Esophagus squamous epithelium (tissue), 4 donors: ENCODE data around the gene ZMYND19.

Experiments
- CTCF ChIP-seq, 6 experiments: fragments of 450-650 bp in 4 of 6; fragments of 200-600 bp in 2 of 6; sonication (generic) in 2 of 6; IDR thresholded peaks; one replicate each; pipeline ENCODE4 v1.5.1; 2016 to 2019; ENCODE audit warnings: antibody characterized with exemption in 6 of 6, mild to moderate bottlenecking in 4 of 6, moderate library complexity in 4 of 6
- POLR2A ChIP-seq, 4 donors: fragments of 450-650 bp; IDR thresholded peaks; one replicate each; pipeline ENCODE4 v1.6.1; 2017; ENCODE audit warnings: antibody characterized with exemption in 4 of 4, mild to moderate bottlenecking in 4 of 4, moderate library complexity in 3 of 4

DNA sequence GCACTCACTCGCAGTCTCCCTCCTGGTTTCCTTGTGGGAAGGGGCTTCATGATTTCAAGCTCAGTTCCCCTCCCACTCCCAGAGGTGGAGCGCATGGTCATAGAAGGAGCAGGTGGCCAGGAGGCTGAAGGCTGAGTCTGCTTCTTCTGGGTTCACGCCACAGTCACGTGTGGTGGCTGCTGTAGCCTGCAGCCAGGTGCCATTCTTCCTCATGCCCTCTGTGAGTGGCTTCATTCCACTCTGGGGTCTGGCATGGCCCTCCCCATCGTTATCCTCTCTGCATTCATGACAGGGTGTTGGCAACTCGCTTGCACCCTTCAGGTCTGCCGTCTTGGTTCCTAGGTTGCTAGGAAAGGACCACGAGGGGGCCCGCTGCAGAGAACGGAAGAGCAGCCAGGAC, 35.1 kb downstream of the ZMYND19 start:
- TF ChIP-seq CTCF (IDR thresholded peaks at IDR 0.05) (no peak), POLR2A (IDR thresholded peaks at IDR 0.05) (no peak)
